Measurements from ENCODE around the gene CDK14. TPM values are rescaled to one million over a fixed set of nuclear protein-coding genes. Genes with fewer than 3 reads are reported as not detected.
"Not testable (repeated sequence)": the region's sequence is repeated elsewhere in the genome, so short reads cannot be mapped to it uniquely, and the experiment has no call there.

CDK14 gene
- total RNA-seq, 1 donor from 2014 or later = 19.5 TPM

GRCh38 chr7:90629297-90629918 is 33.3 kb downstream of the CDK14 start:
- DNase-seq (ENCODE audit: low read depth, low spot score) = no peak

GRCh38 chr7:90631502-90631901 is 35.4 kb downstream of the CDK14 start:
- DNase-seq (ENCODE audit: low read depth, low spot score) = no peak

GRCh38 chr7:90639683-90640082 is 43.6 kb downstream of the CDK14 start:
- DNase-seq (ENCODE audit: low read depth, low spot score) = not testable (repeated sequence)

GRCh38 chr7:90642978-90643377 is 46.9 kb downstream of the CDK14 start:
- DNase-seq (ENCODE audit: low read depth, low spot score) = no peak

- no peak for DNase-seq (ENCODE audit: low read depth, low spot score)
These were observed 49.7 kb downstream of the CDK14 start for GRCh38 chr7:90645784-90646183.

GRCh38 chr7:90648107-90648506 is 52.0 kb downstream of the CDK14 start:
- no peak for DNase-seq (ENCODE audit: low read depth, low spot score)

- no peak for DNase-seq (ENCODE audit: low read depth, low spot score)
These were observed 52.7 kb downstream of the CDK14 start for GRCh38 chr7:90648834-90649233.

- no peak for DNase-seq (ENCODE audit: low read depth, low spot score)
These were observed 58.8 kb downstream of the CDK14 start for GRCh38 chr7:90654718-90655427.

- DNase-seq (ENCODE audit: low read depth, low spot score) = peak; percentile 49
These were observed 59.4 kb downstream of the CDK14 start for GRCh38 chr7:90655566-90655965.

GRCh38 chr7:90657481-90657880 is 61.4 kb downstream of the CDK14 start:
- DNase-seq (ENCODE audit: low read depth, low spot score) = no peak

- DNase-seq (ENCODE audit: low read depth, low spot score) = no peak
These were observed 64.0 kb downstream of the CDK14 start for GRCh38 chr7:90660100-90660499.

- DNase-seq (ENCODE audit: low read depth, low spot score) = no peak
These were observed 64.7 kb downstream of the CDK14 start for GRCh38 chr7:90660819-90661218.

- no peak for DNase-seq (ENCODE audit: low read depth, low spot score)
These were observed 65.4 kb downstream of the CDK14 start for GRCh38 chr7:90661290-90662151.

- no peak for DNase-seq (ENCODE audit: low read depth, low spot score)
These were observed 67.1 kb downstream of the CDK14 start for GRCh38 chr7:90663176-90663575.

GRCh38 chr7:90666186-90666585 is 70.1 kb downstream of the CDK14 start:
- no peak for DNase-seq (ENCODE audit: low read depth, low spot score)

GRCh38 chr7:90668992-90669391 is 72.9 kb downstream of the CDK14 start:
- no peak for DNase-seq (ENCODE audit: low read depth, low spot score)

- DNase-seq (ENCODE audit: low read depth, low spot score) = no peak
These were observed 73.4 kb downstream of the CDK14 start for GRCh38 chr7:90669492-90669891.

- DNase-seq (ENCODE audit: low read depth, low spot score) = no peak
These were observed 75.5 kb downstream of the CDK14 start for GRCh38 chr7:90671571-90671970.

GRCh38 chr7:90672210-90672609 is 76.1 kb downstream of the CDK14 start:
- no peak for DNase-seq (ENCODE audit: low read depth, low spot score)

GRCh38 chr7:90674625-90675024 is 78.5 kb downstream of the CDK14 start:
- DNase-seq (ENCODE audit: low read depth, low spot score) = no peak

GRCh38 chr7:90675982-90676381 is 79.9 kb downstream of the CDK14 start:
- no peak for DNase-seq (ENCODE audit: low read depth, low spot score)
